ENCODE data around the gene ADARB2. TPM values are rescaled to one million over a fixed set of nuclear protein-coding genes. Genes with fewer than 3 reads are reported as not detected.

The ADARB2 gene
- total and polyA plus RNA-seq, 2 experiments from 2014 or later, result 2.0 to 5.0 TPM

- Histone ChIP-seq H3K79me2 (replicated peaks; ENCODE audit: insufficient read depth) (no peaks in the 10 kb centered on the region), H3K9me2 (ENCODE audit: insufficient read depth) (no peaks in the 10 kb centered on the region), H3K4me3 (no peak overlapping the region), H2AFZ (no peak overlapping the region), H3K27ac (ENCODE audit: low read depth) (no peak overlapping the region), H3K27me3 (ENCODE audit: insufficient read depth) (no peaks in the 10 kb centered on the region), H3K4me2 (no peak overlapping the region), H3K4me1 (ENCODE audit: insufficient read depth) (no peaks in the 10 kb centered on the region), H4K20me1 (replicated peaks; ENCODE audit: insufficient read depth) (no peaks in the 10 kb centered on the region), H3F3A (replicated peaks; ENCODE audit: low read depth) (no peaks in the 10 kb centered on the region), H3K36me3 (ENCODE audit: insufficient read depth) (no peaks in the 10 kb centered on the region)
- Mint-ChIP-seq H3K9me3 (peaks cover 11% of the 10 kb centered on the region), H3K4me3 (no peak overlapping the region), H3K4me1 (peaks cover 2% of the 10 kb centered on the region; the same call in 1 of the 3 replicates), H3K27me3 (ENCODE audit: insufficient read depth, low read depth, poor library complexity) (peaks cover 7% of the 10 kb centered on the region), H3K36me3 (ENCODE audit: low read depth) (peaks cover 8% of the 10 kb centered on the region; the same call in 2 of the 3 replicates), H3K27ac (no peak overlapping the region)
- TF ChIP-seq ZNF331 (CRISPR knock-in tag; IDR thresholded peaks at IDR 0.05; ENCODE audit: low read depth), result no peak
- no peak for TF ChIP-seq ETS1 (IDR thresholded peaks at IDR 0.05)
- no peak for TF ChIP-seq EZH2phosphoT487 (IDR thresholded peaks at IDR 0.05; ENCODE audit: unreplicated experiment)
- TF ChIP-seq CTCF (conservative IDR thresholded peaks at IDR 0.05; ENCODE audit: low read depth in 2 of 2), result no peak
- no peak for TF ChIP-seq REST (IDR thresholded peaks at IDR 0.05; ENCODE audit: unreplicated experiment)
- no peak for TF ChIP-seq CREB1 (CRISPR knock-in tag; IDR thresholded peaks at IDR 0.05; ENCODE audit: low read depth)
- TF ChIP-seq ZNF462 (CRISPR knock-in tag; IDR thresholded peaks at IDR 0.05), result no peak
- no peak for TF ChIP-seq STAT1 (IDR thresholded peaks at IDR 0.05; ENCODE audit: unreplicated experiment)
- TF ChIP-seq POLR2AphosphoS5 (IDR thresholded peaks at IDR 0.05; ENCODE audit: low read depth), result no peak
- no peak for TF ChIP-seq NANOG (IDR thresholded peaks at IDR 0.05; ENCODE audit: borderline replicate concordance)
- TF ChIP-seq EZH2 (IDR thresholded peaks at IDR 0.05; ENCODE audit: low read depth, unreplicated experiment), result no peak
- TF ChIP-seq ZNF114 (CRISPR knock-in tag; IDR thresholded peaks at IDR 0.05), result no peak
- no peak for TF ChIP-seq JUNB (IDR thresholded peaks at IDR 0.05; ENCODE audit: unreplicated experiment)
- DNase-seq (ENCODE audit: low spot score), result no peak
- ATAC-seq, result no peak
Observed at GRCh38 chr10:1544209-1544673, 193.1 kb downstream of the ADARB2 start.
